HEK293 (cell line): ENCODE measurements around the gene RCOR3.

ENCODE experiments used
- ZNF2 ChIP-seq: fragments of 450-650 bp; formaldehyde crosslinking; IDR thresholded peaks from 2 replicates; pipeline ENCODE4 v1.5.1; 2016; ENCODE audit warnings: missing biosample characterization, missing genetic modification characterization
- ZNF664 ChIP-seq: fragments of 450-650 bp; formaldehyde crosslinking; IDR thresholded peaks from 2 replicates; pipeline ENCODE4 v1.5.1; 2016; ENCODE audit warnings: missing biosample characterization, missing genetic modification characterization

- no peak for TF ChIP-seq ZNF2 (tag by site-specific recombination)
- no peak for TF ChIP-seq ZNF664 (tag by site-specific recombination)
These were observed 43.6 kb upstream of the RCOR3 start for GRCh38 chr1:211215577-211215976.
